ENCODE data around the gene GRIK1. TPM values are rescaled to one million over a fixed set of nuclear protein-coding genes. Genes with fewer than 3 reads are reported as not detected.

Gene GRIK1
- total RNA-seq, 1 donor from 2014 or later, result not detected

- TF ChIP-seq CTCF (IDR thresholded peaks at IDR 0.05), result no peak
- peaks cover 9% of the 10 kb centered on the region for H3K27me3 Mint-ChIP-seq (ENCODE audit: unreplicated experiment)
- no peak overlapping the region for H3K27ac Mint-ChIP-seq (ENCODE audit: unreplicated experiment)
- peaks cover 5% of the 10 kb centered on the region for H3K9me3 Mint-ChIP-seq (ENCODE audit: unreplicated experiment)
- H3K4me1 Mint-ChIP-seq (ENCODE audit: unreplicated experiment), result no peaks in the 10 kb centered on the region
- no peak for DNase-seq (ENCODE audit: extremely low spot score, unreplicated experiment)
- no peaks in the 10 kb centered on the region for H3K36me3 Mint-ChIP-seq (ENCODE audit: unreplicated experiment)
- H3K4me3 Mint-ChIP-seq (ENCODE audit: unreplicated experiment), result no peak overlapping the region
These were observed 122.3 kb downstream of the GRIK1 start for GRCh38 chr21:29817450-29817849.

- Mint-ChIP-seq H3K4me1 (ENCODE audit: unreplicated experiment) (no peaks in the 10 kb centered on the region), H3K27me3 (ENCODE audit: unreplicated experiment) (peaks cover 28% of the 10 kb centered on the region), H3K36me3 (ENCODE audit: unreplicated experiment) (no peaks in the 10 kb centered on the region), H3K9me3 (ENCODE audit: unreplicated experiment) (peaks cover 5% of the 10 kb centered on the region), H3K4me3 (ENCODE audit: unreplicated experiment) (no peak overlapping the region), H3K27ac (ENCODE audit: unreplicated experiment) (no peak overlapping the region)
- DNase-seq (ENCODE audit: extremely low spot score, unreplicated experiment), result no peak
- TF ChIP-seq CTCF (IDR thresholded peaks at IDR 0.05), result no peak
These were observed 126.8 kb downstream of the GRIK1 start for GRCh38 chr21:29812947-29813346.

- Mint-ChIP-seq H3K9me3 (ENCODE audit: unreplicated experiment) (peaks cover 4% of the 10 kb centered on the region), H3K27ac (ENCODE audit: unreplicated experiment) (no peak overlapping the region), H3K36me3 (ENCODE audit: unreplicated experiment) (no peaks in the 10 kb centered on the region), H3K4me3 (ENCODE audit: unreplicated experiment) (no peak overlapping the region), H3K27me3 (ENCODE audit: unreplicated experiment) (peaks cover 38% of the 10 kb centered on the region), H3K4me1 (ENCODE audit: unreplicated experiment) (no peaks in the 10 kb centered on the region)
- no peak for TF ChIP-seq CTCF (IDR thresholded peaks at IDR 0.05)
- DNase-seq (ENCODE audit: extremely low spot score, unreplicated experiment), result no peak
These were observed 128.9 kb downstream of the GRIK1 start for GRCh38 chr21:29810871-29811270.

GRCh38 chr21:29808153-29808552 lies 131.6 kb downstream of the GRIK1 start:
- TF ChIP-seq CTCF (IDR thresholded peaks at IDR 0.05), result no peak
- Mint-ChIP-seq H3K4me3 (ENCODE audit: unreplicated experiment) (no peak overlapping the region), H3K36me3 (ENCODE audit: unreplicated experiment) (no peaks in the 10 kb centered on the region), H3K27me3 (ENCODE audit: unreplicated experiment) (peaks cover 40% of the 10 kb centered on the region), H3K9me3 (ENCODE audit: unreplicated experiment) (no peaks in the 10 kb centered on the region), H3K27ac (ENCODE audit: unreplicated experiment) (no peak overlapping the region), H3K4me1 (ENCODE audit: unreplicated experiment) (no peaks in the 10 kb centered on the region)
- no peak for DNase-seq (ENCODE audit: extremely low spot score, unreplicated experiment)

GRCh38 chr21:29805105-29805504 lies 134.7 kb downstream of the GRIK1 start:
- Mint-ChIP-seq H3K36me3 (ENCODE audit: unreplicated experiment) (no peaks in the 10 kb centered on the region), H3K4me1 (ENCODE audit: unreplicated experiment) (no peaks in the 10 kb centered on the region)

More at GRCh38 chr21:29805105-29805504, 134.7 kb downstream of the GRIK1 start:
- no peak overlapping the region for H3K27ac Mint-ChIP-seq (ENCODE audit: unreplicated experiment)
- no peaks in the 10 kb centered on the region for H3K9me3 Mint-ChIP-seq (ENCODE audit: unreplicated experiment)
- TF ChIP-seq CTCF (IDR thresholded peaks at IDR 0.05), result no peak
- H3K4me3 Mint-ChIP-seq (ENCODE audit: unreplicated experiment), result no peak overlapping the region
- DNase-seq (ENCODE audit: extremely low spot score, unreplicated experiment), result no peak
- H3K27me3 Mint-ChIP-seq (ENCODE audit: unreplicated experiment), result peaks cover 43% of the 10 kb centered on the region
